Coronary artery (tissue), 2 donors: ENCODE data around the gene ZNF74.

Experiments used
- DNase-seq: peaks from one replicate; pipeline ENCODE4 v3.0.0-alpha.2; 2017; ENCODE audit warnings: low spot score
- H3K27ac ChIP-seq, 2 donors: fragments of 200-600 bp; sonication (generic); one replicate each; pipeline ENCODE4 v1.5.1; 2016 to 2019
- H3K4me3 ChIP-seq: fragments of 200-600 bp; sonication (generic); 2 replicates; pipeline ENCODE4 v1.5.1; 2016; ENCODE audit warnings: mild to moderate bottlenecking, moderate library complexity
- CTCF ChIP-seq: fragments of 200-600 bp; sonication (generic); IDR thresholded peaks from one replicate; pipeline ENCODE4 v1.5.1; 2019; ENCODE audit warnings: antibody characterized with exemption

ZNF74 gene

GRCh38 chr22:20421507-20421874, 27.5 kb downstream of the ZNF74 start:
- Histone ChIP-seq H3K4me3 (no peak overlapping the region), H3K27ac (no peak overlapping the region)
- no peak for DNase-seq
- TF ChIP-seq CTCF = no peak

GRCh38 chr22:20422271-20423007, 28.5 kb downstream of the ZNF74 start:
- H3K4me3 ChIP-seq = no peak overlapping the region
- peak overlapping the region in 1 of 2 donors; percentile 70 for H3K27ac ChIP-seq
- DNase-seq = no peak
- no peak for TF ChIP-seq CTCF

- peak overlapping the region; percentile 24 to 70 for H3K27ac ChIP-seq
- H3K4me3 ChIP-seq = no peak overlapping the region
- no peak for TF ChIP-seq CTCF
- DNase-seq = no peak
Measured at GRCh38 chr22:20423008-20423905, 29.3 kb downstream of the ZNF74 start.

- peak overlapping the region; percentile 24 to 70 for H3K27ac ChIP-seq
- DNase-seq = no peak
- no peak for TF ChIP-seq CTCF
- H3K4me3 ChIP-seq = peak overlapping the region; percentile 6
Measured at GRCh38 chr22:20423906-20424551, 30.1 kb downstream of the ZNF74 start.

GRCh38 chr22:20424568-20424931, 30.6 kb downstream of the ZNF74 start:
- Histone ChIP-seq H3K27ac (peak overlapping the region; percentile 24 to 70), H3K4me3 (peak overlapping the region; percentile 6)
- no peak for DNase-seq
- TF ChIP-seq CTCF = no peak

- Histone ChIP-seq H3K27ac (peak overlapping the region; percentile 24 to 70), H3K4me3 (peak overlapping the region; percentile 1)
- DNase-seq = no peak
- no peak for TF ChIP-seq CTCF
Measured at GRCh38 chr22:20424932-20425565, 31.1 kb downstream of the ZNF74 start.
